NCI-H1436 (cell line): ENCODE data around the gene ST7L.
"Not testable (repeated sequence)": the region's sequence is repeated elsewhere in the genome, so short reads cannot be mapped to it uniquely, and the experiment has no call there.

Experiments
- DNase-seq: peaks from one replicate; lab custom pipeline; 2025; lab: John Stamatoyannopoulos, UW

Gene ST7L

DNA sequence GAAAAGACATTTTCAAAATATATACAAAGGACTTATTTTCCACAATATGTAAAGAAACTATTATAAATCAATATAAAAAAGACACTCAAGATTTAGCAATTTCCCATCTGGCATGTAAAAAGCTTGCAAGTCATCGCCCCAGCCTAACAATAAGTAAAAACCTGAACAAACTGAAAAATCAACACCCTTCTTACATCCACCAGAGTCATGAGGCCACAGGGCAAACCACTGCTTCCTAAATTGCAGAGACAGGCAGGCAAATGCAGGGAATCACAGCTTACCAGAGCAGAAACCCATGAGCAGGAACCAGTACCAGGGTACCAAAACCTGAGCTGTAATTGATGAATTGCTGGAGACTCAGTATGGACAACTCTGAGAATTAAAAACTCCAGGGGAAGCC lies 126.9 kb downstream of the ST7L start:
- no peak for DNase-seq

DNA sequence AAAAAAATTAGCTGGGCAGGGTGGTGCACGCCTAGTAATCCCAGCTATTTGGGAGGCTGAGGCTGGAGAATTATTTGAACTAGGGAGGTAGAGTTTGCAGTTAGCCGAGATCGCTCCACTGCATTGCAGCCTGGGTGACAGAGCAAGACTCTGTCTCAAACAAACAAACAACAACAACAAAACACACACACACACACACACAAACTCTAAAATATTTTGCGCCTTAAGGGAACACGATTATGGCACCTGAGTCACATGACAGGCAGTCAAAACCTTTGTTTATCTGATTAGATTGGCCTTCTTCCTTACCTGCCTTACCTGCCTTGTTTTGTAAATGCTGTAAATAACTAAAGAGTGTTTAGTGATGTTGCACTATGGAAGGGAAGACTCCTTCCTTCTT lies 130.8 kb downstream of the ST7L start:
- no peak for DNase-seq

DNA sequence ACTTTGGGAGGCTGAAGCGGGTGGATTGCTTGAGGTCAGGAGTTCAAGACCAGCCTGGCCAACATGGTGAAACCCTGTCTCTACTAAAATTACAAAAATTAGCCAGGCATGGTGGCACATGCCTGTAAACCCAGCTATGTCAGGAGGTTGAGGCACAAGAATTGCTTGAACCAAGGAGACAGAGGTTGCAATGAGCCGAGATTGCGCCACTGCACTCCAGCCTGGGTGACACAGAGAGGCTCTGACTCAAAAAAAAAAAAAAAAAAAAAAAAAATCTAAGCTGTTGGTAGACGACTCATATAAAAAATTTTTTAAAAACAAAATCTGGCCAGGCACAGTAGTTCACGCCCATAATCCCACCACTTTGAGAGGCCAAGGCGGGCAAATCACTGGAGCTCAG lies 131.3 kb downstream of the ST7L start:
- DNase-seq, result not testable (repeated sequence)

DNA sequence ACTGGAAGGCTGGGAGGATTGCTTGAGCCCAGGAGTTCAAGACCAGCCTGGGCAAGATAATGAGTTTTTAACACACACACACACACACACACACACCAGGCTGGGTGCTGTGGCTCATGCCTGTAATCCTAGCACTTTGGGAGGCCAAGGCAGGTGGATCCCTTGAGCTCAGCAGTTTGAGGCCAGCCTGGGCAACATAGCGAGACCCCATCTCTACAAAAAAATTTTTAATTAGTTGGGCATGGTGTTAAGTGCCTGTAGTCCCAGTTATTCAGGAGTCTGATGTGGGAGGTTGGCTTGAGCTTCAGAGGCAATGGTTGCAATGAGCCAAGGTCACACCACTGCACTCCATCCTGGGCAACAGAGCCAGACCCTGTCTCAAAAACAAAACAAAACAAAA lies 132.9 kb downstream of the ST7L start:
- DNase-seq, result not testable (repeated sequence)

DNA sequence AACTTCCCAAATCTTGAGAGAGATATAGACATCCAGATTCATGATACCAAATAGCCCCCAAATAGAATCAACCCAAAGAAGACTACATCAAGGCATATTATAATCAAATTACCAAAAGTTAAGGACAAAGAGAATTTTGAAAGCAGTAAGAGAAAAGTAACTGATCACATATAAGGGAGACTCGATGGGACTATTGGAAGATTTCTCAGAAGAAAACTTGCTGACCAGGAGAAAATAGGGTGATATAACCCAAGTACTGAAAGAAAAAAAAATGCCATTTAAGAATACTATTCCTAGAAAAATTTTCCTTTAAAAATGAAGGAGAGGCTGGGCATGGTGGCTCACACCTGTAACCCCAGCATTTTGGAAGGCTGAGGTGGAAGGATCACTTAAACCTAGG lies 140.6 kb downstream of the ST7L start:
- no peak for DNase-seq

DNA sequence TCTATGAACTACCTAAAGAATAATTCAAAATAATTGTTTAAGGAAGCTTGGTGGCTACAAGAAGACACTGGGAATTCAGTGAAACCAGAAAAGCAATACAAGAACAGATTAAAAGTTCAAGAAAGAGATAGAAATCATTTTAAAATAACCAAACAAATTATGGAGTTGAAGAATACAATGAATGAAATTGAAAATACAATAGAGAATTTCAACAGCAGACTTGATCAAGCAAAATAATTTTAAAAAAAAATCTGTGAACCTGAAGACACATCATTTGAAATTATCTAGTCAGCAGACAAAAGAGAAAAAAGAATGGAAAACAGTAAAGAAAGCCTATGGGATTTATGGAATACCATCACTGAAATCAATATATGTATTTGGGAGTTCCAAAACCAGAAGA lies 141.4 kb downstream of the ST7L start:
- no peak for DNase-seq
